Measurements from ENCODE around the gene CPED1.

DNA sequence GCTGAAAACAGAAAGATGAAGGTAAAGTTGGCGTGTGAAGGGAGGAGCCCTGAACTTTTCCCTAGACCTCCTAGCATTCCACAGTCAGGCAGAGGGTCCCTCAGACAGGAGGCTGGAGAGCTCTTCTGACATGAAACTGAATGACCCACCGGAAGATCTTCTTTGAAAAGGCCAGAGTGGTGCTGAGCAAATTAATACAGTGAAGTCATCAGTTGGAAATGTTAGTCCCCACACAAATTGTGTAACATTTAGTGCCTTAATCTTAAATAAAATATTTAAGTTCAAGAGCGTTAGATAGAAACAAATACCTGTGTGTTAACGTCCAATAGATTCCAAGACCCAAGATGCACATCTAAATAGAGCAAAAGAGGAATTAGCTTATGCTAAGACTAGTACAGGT, 291.3 kb downstream of the CPED1 start:
- TF ChIP-seq, protein P1, sequence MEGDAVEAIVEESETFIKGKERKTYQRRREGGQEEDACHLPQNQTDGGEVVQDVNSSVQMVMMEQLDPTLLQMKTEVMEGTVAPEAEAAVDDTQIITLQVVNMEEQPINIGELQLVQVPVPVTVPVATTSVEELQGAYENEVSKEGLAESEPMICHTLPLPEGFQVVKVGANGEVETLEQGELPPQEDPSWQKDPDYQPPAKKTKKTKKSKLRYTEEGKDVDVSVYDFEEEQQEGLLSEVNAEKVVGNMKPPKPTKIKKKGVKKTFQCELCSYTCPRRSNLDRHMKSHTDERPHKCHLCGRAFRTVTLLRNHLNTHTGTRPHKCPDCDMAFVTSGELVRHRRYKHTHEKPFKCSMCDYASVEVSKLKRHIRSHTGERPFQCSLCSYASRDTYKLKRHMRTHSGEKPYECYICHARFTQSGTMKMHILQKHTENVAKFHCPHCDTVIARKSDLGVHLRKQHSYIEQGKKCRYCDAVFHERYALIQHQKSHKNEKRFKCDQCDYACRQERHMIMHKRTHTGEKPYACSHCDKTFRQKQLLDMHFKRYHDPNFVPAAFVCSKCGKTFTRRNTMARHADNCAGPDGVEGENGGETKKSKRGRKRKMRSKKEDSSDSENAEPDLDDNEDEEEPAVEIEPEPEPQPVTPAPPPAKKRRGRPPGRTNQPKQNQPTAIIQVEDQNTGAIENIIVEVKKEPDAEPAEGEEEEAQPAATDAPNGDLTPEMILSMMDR (IDR thresholded peaks at IDR 0.05; ENCODE audit: low read length), result no peak
- no peak for TF ChIP-seq EZH2 (optimal IDR thresholded peaks at IDR 0.05; ENCODE audit: low read depth, low read length)
- no peak for TF ChIP-seq EZH2phosphoT487 (IDR thresholded peaks at IDR 0.05; ENCODE audit: low read length)
